LoVo (cell line): ENCODE data around the gene NCBP3.
"Not testable (repeated sequence)": the region's sequence is repeated elsewhere in the genome, so short reads cannot be mapped to it uniquely, and the experiment has no call there.

Experiments
- DNase-seq: peaks from one replicate; pipeline ENCODE4 v3.0.0-alpha.2; 2016; ENCODE audit warnings: low spot score

The NCBP3 gene

GRCh38 chr17:3879591-3880417, 33.8 kb upstream of the NCBP3 start:
- DNase-seq: no peak

DNA sequence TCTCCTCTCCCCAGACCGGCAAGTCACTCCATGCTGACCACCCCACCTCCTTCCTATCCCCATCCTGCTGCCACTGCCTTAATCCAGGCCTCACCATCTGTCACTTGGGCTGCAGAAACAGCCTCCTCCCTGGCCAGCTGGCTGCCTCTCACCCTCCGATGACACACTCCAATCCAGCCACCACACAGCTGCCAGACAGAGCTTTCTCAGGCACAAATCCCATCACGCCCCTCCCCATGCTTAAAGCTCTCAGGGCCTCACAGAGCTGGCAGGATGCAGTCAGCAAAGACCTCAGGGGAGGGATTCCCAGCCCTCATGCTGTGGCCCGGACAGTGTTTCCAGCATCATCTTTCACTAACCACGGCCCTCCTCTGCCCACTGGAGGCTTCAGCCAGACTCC, 33.1 kb upstream of the NCBP3 start:
- no peak for DNase-seq

DNA sequence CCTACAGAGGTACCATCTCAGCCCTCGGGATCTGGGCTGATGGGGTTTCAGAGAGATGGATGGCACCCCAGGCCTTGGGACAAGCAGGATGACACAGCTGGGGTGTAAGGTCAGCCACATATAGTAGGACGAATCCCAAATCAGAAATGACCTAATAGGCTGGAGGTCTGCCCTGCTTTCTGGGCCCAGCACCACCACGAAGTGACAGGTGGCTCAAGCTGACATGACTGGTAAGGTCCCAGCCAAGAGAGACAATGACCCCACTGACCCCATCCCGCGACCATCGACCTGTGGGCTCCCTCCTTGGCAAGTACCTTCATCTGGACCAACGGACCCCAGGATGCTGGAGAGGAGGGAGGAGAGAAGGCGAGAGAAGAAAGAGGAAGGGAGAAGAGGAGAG, 31.2 kb upstream of the NCBP3 start:
- no peak for DNase-seq

GRCh38 chr17:3875317-3875716, 29.3 kb upstream of the NCBP3 start:
- no peak for DNase-seq

DNA sequence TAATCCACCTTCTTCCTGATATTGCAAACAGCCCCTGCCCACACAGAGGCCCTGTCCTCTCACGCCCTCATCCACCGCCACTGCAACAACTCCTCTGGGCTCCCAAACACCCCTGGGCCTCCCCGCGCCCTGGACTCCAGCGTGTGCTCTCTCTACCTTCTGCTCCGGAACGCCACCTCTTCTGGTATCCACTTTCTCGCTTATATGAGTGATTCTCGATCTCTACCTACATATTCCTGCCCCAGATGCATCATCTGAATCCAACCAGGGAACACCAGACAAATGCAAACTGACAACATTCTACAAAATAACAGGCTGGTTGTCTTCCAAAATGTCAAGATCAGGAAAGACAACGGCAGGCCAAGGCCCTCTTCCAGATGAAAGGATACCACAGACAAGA, 27.8 kb upstream of the NCBP3 start:
- no peak for DNase-seq

GRCh38 chr17:3870871-3871306, 24.8 kb upstream of the NCBP3 start:
- DNase-seq: no peak

GRCh38 chr17:3867606-3868005, 21.6 kb upstream of the NCBP3 start:
- no peak for DNase-seq

- no peak for DNase-seq
These were observed 21.1 kb upstream of the NCBP3 start for GRCh38 chr17:3867106-3867505.

GRCh38 chr17:3866276-3866675, 20.2 kb upstream of the NCBP3 start:
- no peak for DNase-seq

DNA sequence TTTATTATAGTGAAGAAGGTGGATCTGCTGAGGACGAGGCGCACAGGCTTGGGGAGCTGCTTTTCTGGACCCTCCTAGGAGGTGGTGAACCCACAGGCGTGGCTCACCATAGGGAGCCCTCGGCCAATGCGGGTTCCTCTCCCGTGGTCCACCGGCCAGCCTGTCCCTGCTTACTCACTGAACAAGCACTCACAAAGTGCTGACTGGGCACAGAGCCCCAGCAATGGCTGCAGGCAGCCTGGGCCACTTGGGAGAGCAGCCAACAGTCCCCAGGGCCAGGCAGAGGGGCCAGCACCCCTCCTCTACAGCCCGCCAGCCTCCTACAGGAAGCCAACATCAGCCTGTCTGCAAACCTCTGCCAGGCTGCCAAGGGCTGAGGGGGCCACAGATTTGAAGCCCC, 19.1 kb upstream of the NCBP3 start:
- DNase-seq: no peak

GRCh38 chr17:3864534-3864933, 18.5 kb upstream of the NCBP3 start:
- no peak for DNase-seq

DNA sequence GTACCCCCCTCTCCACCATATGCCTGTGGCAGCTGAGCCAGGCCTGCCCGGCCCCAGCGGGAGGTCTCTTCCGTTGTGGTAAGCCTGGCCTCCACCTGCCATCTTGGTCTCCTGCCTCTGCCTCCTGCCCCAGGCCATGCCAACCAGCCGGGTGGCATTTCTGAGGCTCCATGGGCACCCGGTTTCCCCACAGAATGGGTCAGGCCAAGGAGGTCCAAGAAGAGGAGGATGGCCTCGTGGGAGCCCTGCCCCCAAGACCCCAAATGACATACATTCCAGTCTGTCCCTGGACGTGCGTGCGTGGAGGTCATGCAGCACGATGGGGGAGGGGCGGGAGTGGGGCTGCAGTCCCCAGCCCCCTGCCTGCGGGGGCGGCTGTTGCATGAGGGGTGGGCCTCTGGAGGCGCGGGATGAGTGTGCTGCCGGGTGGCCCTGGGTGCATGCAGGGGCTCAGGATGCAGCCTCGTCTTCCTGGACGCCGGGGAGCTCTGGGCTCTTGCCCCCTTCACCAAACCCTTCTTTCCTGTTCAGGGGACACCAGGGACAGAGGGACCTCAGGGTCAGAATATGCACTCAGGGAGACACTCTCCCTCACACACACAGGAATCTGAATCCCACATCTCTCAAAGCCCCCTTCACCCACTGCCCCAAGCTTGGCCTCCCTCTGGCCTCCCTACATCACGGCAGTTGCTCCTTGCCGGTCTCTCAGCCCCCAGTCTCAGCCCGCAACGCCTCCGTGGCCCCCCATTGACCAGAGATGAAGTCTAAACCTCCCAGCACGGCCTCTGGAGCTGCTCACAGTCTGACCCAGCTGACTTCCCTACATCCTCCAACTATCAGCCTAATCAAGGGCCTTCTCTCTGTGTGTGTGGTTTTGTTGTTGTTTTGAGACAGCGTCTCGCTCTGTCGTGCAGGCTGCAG, 16.0 kb upstream of the NCBP3 start:
- no peak for DNase-seq

GRCh38 chr17:3860939-3861700, 15.1 kb upstream of the NCBP3 start:
- no peak for DNase-seq

DNA sequence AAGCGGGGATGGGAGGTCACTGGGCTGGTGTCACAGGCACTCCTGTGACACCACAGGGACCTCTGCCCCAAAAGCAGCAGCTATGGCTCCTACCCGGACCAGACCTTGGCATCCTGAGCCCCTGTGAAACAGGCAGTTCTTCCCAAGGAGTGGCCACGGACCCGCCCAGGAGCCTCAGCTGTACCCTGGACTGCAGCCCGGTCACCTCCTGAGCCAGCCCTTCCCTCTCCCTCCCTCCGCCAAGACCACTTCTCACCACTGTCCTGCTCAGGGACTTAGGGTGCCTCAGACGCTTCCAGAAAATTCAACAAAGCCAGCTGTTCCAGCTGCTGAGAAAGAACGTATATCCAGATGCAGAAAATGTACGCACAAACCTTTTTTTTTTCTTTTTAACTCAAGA, 13.9 kb upstream of the NCBP3 start:
- no peak for DNase-seq

DNA sequence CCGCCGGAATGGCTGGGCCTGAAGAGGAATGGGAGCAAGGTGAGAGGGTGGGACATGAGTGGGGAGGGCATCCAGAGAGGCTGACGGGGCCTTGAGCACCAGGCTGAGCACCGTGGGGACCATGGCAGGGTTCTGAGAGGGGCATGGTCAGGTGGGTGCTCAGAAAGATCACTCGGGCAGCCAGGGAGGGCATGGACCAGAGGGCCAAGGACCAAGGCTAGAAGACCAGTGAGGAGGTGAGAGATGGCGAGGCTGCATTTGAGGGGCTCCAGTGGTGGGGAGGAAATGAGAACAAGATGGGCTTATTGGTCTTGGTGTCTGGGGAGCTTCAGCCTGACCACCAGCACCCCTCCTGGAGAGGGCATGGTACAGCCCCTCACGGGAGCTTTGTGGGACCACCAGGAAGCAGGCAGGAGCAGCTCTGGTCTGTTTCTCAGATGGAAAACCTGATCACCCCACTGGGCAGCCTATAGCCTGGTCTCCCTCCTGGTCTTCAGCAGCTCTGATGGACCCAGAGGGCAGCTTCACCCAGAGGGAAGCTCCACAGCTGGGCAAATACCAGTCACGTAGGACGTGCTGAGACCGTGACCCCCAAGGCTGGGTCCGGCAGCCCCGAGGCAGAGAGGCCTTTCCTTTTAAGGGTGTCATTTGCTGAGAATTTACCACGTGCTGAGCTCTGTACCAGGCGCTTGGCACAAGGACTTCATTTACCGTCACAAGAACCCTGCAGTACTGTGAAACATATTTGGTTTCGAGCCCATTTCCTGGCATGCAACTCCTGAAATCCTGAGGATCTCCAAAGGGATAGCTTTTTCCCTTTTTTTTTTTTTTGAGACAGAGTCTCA, 11.4 kb upstream of the NCBP3 start:
- DNase-seq: no peak

- DNase-seq: not testable (repeated sequence)
These were observed 8.2 kb upstream of the NCBP3 start for GRCh38 chr17:3854204-3854603.

- no peak for DNase-seq
These were observed 6.5 kb upstream of the NCBP3 start for GRCh38 chr17:3852561-3852960.

DNA sequence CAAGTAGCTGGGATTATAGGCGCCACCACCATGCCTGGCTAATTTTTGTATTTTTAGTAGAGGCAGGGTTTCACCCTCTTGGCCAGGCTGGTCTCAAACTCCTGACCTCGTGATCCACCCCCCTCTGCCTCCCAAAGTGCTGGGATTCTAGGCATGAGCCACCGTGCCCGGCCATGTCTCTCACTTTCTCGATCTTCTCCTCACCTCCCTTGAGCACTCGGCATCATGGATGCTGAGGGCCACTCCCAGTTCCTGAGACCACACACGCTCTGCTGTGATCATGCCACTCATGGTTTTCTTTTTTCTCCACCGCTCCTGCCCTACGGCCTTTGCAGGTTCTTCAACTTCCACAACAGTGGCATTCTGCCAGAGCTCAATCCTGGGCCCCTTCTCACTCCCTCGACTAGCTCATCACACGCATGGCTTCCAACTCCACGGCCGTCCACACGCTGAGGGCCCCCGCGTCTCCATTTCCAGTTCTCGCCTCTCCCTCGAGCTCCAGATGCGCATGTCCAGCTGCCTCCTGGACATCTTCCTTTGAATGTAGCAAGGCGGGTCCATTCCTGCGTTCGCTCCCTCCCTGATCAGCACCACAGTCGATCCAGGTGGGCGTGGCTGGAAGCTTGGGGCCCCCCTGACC, 5.5 kb upstream of the NCBP3 start:
- no peak for DNase-seq

- DNase-seq: no peak
These were observed 2.3 kb upstream of the NCBP3 start for GRCh38 chr17:3848229-3848835.

GRCh38 chr17:3847165-3847670, 1.2 kb upstream of the NCBP3 start:
- no peak for DNase-seq
